ENCODE results near the gene MICALL2.

GRCh38 chr7:1421020-1421790, 38.1 kb downstream of the MICALL2 start:
- TF ChIP-seq CTCF (IDR thresholded peaks at IDR 0.05) (no peak), POLR2A (IDR thresholded peaks at IDR 0.05) (no peak)

All from testis (tissue), 2 donors.